HL-60 (cell line): ENCODE measurements around the gene CTAGE1.

ENCODE experiments used
- GABPA ChIP-seq: IDR thresholded peaks from 2 replicates; pipeline ENCODE4 v1.6.1; 2012; ENCODE audit warnings: low read depth
- POLR2AphosphoS5 ChIP-seq: IDR thresholded peaks from 2 replicates; pipeline ENCODE4 v1.6.1; 2012; ENCODE audit warnings: low read depth
- TF ChIP-seq, protein P1 (sequence below): IDR thresholded peaks from one replicate; pipeline ENCODE4 v1.5.1; 2011; ENCODE audit warnings: low read length, control low read depth, inconsistent platforms; ENCODE audit not compliant: insufficient read depth

DNA sequence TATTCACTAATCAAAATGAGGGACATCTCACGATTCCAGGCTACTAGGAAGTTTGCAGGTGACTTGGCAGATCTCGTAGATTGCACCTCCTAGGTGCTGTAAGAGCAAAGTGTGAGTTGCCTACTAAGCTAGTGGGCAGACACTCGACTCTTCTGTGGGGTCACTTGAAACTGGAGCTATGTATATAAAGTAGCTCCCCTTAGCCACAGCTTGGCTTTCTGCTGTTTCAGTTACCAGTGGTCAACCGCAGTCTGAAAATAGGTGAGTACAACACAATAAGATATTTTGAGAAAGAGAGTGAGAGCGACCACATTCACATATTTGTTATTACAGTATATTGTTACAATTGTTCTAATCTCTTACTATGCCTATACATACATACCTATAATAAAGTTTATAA is 23.3 kb downstream of the CTAGE1 start:
- TF ChIP-seq, protein P1, sequence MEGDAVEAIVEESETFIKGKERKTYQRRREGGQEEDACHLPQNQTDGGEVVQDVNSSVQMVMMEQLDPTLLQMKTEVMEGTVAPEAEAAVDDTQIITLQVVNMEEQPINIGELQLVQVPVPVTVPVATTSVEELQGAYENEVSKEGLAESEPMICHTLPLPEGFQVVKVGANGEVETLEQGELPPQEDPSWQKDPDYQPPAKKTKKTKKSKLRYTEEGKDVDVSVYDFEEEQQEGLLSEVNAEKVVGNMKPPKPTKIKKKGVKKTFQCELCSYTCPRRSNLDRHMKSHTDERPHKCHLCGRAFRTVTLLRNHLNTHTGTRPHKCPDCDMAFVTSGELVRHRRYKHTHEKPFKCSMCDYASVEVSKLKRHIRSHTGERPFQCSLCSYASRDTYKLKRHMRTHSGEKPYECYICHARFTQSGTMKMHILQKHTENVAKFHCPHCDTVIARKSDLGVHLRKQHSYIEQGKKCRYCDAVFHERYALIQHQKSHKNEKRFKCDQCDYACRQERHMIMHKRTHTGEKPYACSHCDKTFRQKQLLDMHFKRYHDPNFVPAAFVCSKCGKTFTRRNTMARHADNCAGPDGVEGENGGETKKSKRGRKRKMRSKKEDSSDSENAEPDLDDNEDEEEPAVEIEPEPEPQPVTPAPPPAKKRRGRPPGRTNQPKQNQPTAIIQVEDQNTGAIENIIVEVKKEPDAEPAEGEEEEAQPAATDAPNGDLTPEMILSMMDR: no peak
- TF ChIP-seq GABPA: no peak
- no peak for TF ChIP-seq POLR2AphosphoS5
